Vagina (tissue), 2 donors: ENCODE measurements around the gene TMEM236. TPM values are rescaled to one million over a fixed set of nuclear protein-coding genes. Genes with fewer than 3 reads are reported as not detected.

Source experiments
- DNase-seq, 2 donors: peaks; one replicate each; pipeline ENCODE4 v3.0.0-alpha.2; 2017; ENCODE audit errors: extremely low spot score in 2 of 2
- H3K27ac ChIP-seq: fragments of 200-600 bp; sonication (generic); one replicate; pipeline ENCODE4 v1.5.1; 2019
- H3K27me3 ChIP-seq: fragments of 200-600 bp; sonication (generic); one replicate; pipeline ENCODE4 v1.5.1; 2019
- H3K36me3 ChIP-seq, 2 donors: fragments of 200-600 bp; sonication (generic); one replicate each; pipeline ENCODE4 v1.5.1; 2017 to 2019
- H3K4me1 ChIP-seq: fragments of 200-600 bp; sonication (generic); one replicate; pipeline ENCODE4 v1.5.1; 2019
- H3K4me3 ChIP-seq, 2 donors: fragments of 200-600 bp; sonication (generic); 1 replicate in 1 of 2; 2 replicates in 1 of 2; pipeline ENCODE4 v1.5.1; 2016 to 2019
- H3K9me3 ChIP-seq: fragments of 200-600 bp; sonication (generic); one replicate; pipeline ENCODE4 v1.5.1; 2019
- CTCF ChIP-seq, 3 experiments: fragments of 450-650 bp in 2 of 3; fragments of 200-600 bp in 1 of 3; sonication (generic) in 1 of 3; IDR thresholded peaks; one replicate each; pipeline ENCODE4 v1.5.1; 2017 to 2019; ENCODE audit warnings: antibody characterized with exemption in 3 of 3, mild to moderate bottlenecking in 2 of 3, moderate library complexity in 2 of 3
- POLR2A ChIP-seq, 2 donors: fragments of 450-650 bp; IDR thresholded peaks; one replicate each; pipeline ENCODE4 v1.6.1; 2017; ENCODE audit warnings: antibody characterized with exemption in 2 of 2, mild to moderate bottlenecking in 2 of 2, moderate library complexity in 2 of 2
- POLR2AphosphoS5 ChIP-seq, 2 donors: sonication (generic); formaldehyde crosslinking; IDR thresholded peaks; one replicate each; pipeline ENCODE4 v1.9.0; 2017; ENCODE audit warnings: antibody characterized with exemption in 2 of 2, mild to moderate bottlenecking in 2 of 2, low read depth in 1 of 2; ENCODE audit not compliant: insufficient read depth in 1 of 2
- intact Hi-C: fragments of 100-400 bp; cut with DNase I; formaldehyde crosslinking; loops from one replicate; pipeline ENCODE4 v1.15.1; 2023
- total RNA-seq: library from RNA; depleted of rRNA; stranded (reverse); fragments of >200 nt; gene quantifications from one replicate; pipeline ENCODE4 v1.2.3, GENCODE V29; 2016

Gene TMEM236
- total RNA-seq, 1 donor from 2014 or later: not detected

- Histone ChIP-seq H3K4me1 (no peaks in the 10 kb centered on the region), H3K4me3 (no peak overlapping the region), H3K27me3 (no peaks in the 10 kb centered on the region), H3K9me3 (no peaks in the 10 kb centered on the region), H3K27ac (no peak overlapping the region), H3K36me3 (no peaks in the 10 kb centered on the region)
- no peak for TF ChIP-seq POLR2AphosphoS5 (IDR thresholded peaks at IDR 0.05; ENCODE audit: insufficient read depth in 1 of 2, low read depth in 1 of 2)
- TF ChIP-seq POLR2A (IDR thresholded peaks at IDR 0.05): no peak
- TF ChIP-seq CTCF (IDR thresholded peaks at IDR 0.05): no peak
- no peak for DNase-seq
- intact Hi-C loops: no loop called here
Observed at GRCh38 chr10:17831341-17831740, 79.3 kb downstream of the TMEM236 start.

- TF ChIP-seq POLR2A (IDR thresholded peaks at IDR 0.05) (no peak), CTCF (IDR thresholded peaks at IDR 0.05) (no peak), POLR2AphosphoS5 (IDR thresholded peaks at IDR 0.05; ENCODE audit: insufficient read depth in 1 of 2, low read depth in 1 of 2) (no peak)
- DNase-seq: no peak
- intact Hi-C loops: no loop called here
Observed at GRCh38 chr10:17831896-17832295, 79.9 kb downstream of the TMEM236 start.

GRCh38 chr10:17833656-17834055 is 81.7 kb downstream of the TMEM236 start:
- Histone ChIP-seq H3K27me3 (no peaks in the 10 kb centered on the region), H3K4me3 (no peak overlapping the region), H3K36me3 (no peaks in the 10 kb centered on the region), H3K9me3 (no peaks in the 10 kb centered on the region), H3K4me1 (no peaks in the 10 kb centered on the region), H3K27ac (no peak overlapping the region)
- intact Hi-C loops: no loop called here
- DNase-seq: no peak
- TF ChIP-seq POLR2A (IDR thresholded peaks at IDR 0.05): no peak
- no peak for TF ChIP-seq CTCF (IDR thresholded peaks at IDR 0.05)
- TF ChIP-seq POLR2AphosphoS5 (IDR thresholded peaks at IDR 0.05; ENCODE audit: insufficient read depth in 1 of 2, low read depth in 1 of 2): no peak

More at GRCh38 chr10:17831896-17832295, 79.9 kb downstream of the TMEM236 start:
- no peaks in the 10 kb centered on the region for H3K4me1 ChIP-seq
- H3K36me3 ChIP-seq: no peaks in the 10 kb centered on the region
- H3K9me3 ChIP-seq: no peaks in the 10 kb centered on the region
- no peak overlapping the region for H3K27ac ChIP-seq
- no peaks in the 10 kb centered on the region for H3K27me3 ChIP-seq
- no peak overlapping the region for H3K4me3 ChIP-seq

GRCh38 chr10:17835688-17836087 is 83.7 kb downstream of the TMEM236 start:
- no peak overlapping the region for H3K27ac ChIP-seq
- intact Hi-C loops: no loop called here
- no peaks in the 10 kb centered on the region for H3K27me3 ChIP-seq
- no peaks in the 10 kb centered on the region for H3K4me1 ChIP-seq
- H3K36me3 ChIP-seq: no peaks in the 10 kb centered on the region
- no peak overlapping the region for H3K4me3 ChIP-seq
- H3K9me3 ChIP-seq: no peaks in the 10 kb centered on the region
- no peak for DNase-seq
- TF ChIP-seq POLR2A (IDR thresholded peaks at IDR 0.05): no peak
- no peak for TF ChIP-seq POLR2AphosphoS5 (IDR thresholded peaks at IDR 0.05; ENCODE audit: insufficient read depth in 1 of 2, low read depth in 1 of 2)
- no peak for TF ChIP-seq CTCF (IDR thresholded peaks at IDR 0.05)

GRCh38 chr10:17836942-17837341 is 84.9 kb downstream of the TMEM236 start:
- Histone ChIP-seq H3K4me3 (no peak overlapping the region), H3K9me3 (no peaks in the 10 kb centered on the region), H3K36me3 (no peaks in the 10 kb centered on the region), H3K27ac (no peak overlapping the region), H3K27me3 (no peaks in the 10 kb centered on the region), H3K4me1 (no peaks in the 10 kb centered on the region)
- intact Hi-C loops: no loop called here
- no peak for TF ChIP-seq POLR2AphosphoS5 (IDR thresholded peaks at IDR 0.05; ENCODE audit: insufficient read depth in 1 of 2, low read depth in 1 of 2)
- TF ChIP-seq POLR2A (IDR thresholded peaks at IDR 0.05): no peak
- TF ChIP-seq CTCF (IDR thresholded peaks at IDR 0.05): no peak
- DNase-seq: no peak
